ENCODE results near the gene LZTFL1. TPM values are rescaled to one million over a fixed set of nuclear protein-coding genes. Genes with fewer than 3 reads are reported as not detected.

Gene LZTFL1, protein sequence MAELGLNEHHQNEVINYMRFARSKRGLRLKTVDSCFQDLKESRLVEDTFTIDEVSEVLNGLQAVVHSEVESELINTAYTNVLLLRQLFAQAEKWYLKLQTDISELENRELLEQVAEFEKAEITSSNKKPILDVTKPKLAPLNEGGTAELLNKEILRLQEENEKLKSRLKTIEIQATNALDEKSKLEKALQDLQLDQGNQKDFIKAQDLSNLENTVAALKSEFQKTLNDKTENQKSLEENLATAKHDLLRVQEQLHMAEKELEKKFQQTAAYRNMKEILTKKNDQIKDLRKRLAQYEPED
- total RNA-seq: 13.3 and 14.9 TPM in 2 replicates

DNA sequence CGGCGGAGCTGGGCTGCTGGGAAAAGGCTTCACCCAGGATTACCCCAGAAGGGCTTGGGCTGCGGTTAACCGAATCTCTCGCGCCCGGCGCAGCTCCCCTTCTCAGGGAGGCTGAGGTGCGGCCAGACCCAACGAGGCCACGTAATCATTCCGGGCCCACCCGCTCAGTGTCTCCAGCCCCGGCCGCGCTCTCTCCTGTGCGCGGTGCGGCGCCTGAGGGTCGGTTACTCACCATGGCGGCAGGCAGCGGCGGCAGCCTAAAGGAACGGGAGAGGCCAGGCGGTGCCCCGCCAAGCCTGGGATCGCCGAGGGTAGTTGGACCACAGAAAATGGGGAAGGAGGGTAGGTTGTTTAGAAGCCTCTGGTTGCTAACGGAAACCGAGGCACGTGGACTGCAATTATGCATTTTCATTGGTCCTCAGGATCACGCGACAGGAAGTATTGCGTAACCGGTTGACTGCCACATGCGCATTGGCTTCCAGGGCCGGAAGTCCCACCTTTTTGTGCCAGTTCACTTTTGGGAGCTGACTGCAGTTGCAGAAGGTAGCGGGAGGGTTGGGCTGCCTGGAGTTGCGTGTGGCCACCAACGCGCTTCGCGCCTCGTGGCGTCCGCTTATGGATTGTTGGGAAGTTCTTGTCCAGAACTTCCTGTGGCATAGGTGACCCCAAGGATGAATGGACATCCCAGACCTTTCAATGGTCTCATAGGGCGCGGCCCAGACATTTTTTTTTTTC, at the start of gene LZTFL1:
TSS of gene LZTFL1 (minus strand) at position 363 of the 735 bp plus-strand sequence. CDS start at position 235, 128 bp downstream.

DNA sequence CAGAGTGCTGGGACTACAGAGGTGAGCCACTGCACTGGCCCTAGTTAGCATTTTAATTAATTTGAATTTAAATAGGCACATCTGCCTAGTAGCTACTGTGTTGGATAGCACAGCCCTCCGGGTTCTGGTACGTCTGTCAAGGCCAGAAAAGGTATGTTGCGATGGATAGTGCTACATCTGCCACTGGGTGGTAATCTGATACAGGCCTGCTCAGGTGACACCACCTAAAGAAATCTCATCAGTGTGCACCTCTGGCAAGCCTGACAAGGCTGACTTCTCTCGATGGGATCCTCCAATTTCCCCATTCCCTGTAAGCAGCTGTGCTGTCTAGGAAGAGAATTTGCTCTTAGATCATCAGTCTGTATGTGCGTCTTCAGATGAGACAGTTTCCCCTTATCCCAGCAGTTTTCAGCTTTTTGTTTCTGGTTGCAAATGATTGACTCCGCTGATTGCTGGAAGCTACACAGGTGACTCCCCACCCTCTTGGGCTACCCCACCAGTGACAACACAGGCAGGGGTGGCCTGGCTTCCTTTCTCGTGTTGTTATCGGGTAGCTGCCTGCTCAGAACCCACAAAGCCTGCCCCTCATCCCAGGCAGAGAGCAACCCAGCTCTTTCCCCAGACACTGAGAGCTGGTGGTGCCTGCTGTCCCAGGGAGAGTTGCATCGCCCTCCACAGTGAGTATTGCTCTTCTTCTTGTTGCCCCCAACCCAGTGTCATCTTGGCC, 44.2 kb upstream of the LZTFL1 start, which contains the start of gene CCR9:
TSS of gene CCR9 (plus strand) at position 565 of the 727 bp plus-strand sequence. CDS start 8,391 bp downstream, outside the sequence.

DNA sequence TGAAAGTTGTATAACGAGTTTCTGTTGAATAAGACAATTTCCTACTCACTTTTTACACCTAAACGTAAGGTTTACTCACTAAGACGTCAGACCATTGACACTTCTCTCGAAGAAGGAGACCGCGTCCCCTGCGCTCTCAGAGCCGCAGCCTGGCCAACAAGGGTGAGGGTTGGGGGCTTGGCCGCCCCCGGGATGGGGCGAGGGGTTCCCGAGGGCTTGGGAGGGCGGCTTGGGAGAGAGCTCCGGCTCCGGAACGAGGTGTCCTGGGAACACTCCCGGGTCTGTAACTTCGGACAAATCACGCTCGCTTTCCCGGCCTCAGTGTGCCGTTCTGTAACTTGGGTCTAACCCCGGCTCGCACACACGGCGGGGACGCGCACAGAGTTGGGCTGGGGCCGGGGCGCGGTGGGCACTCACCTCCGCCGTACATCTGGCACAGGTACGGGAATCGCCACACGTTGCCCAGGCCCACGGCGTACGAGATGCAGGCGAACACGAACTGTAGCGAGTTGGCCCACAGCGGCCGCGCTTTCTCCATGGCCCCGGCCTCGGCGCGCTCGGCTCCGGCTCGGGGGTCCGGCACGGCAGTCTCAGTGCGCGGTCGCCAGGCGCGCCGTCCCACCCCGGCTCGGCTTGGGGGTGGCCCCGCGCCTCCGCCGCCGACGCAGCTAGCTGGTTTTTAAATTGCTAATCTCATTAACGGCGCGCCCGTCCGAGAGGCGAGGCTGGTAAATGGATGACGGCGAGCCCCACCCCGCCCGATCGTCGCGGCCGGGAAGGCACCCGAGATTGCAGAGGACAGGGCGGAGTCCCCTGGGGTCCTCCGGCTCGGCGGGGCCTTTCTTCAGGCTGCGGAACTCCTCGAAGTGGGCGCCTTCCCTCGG, 45.8 kb downstream of the LZTFL1 start, which contains the start of gene SLC6A20:
TSS of gene SLC6A20 (minus strand) at position 655 of the 884 bp plus-strand sequence. CDS start at position 538, 117 bp downstream.

Other genes with a start within 250 kb of the LZTFL1 start
- 30.2 and 36.3 TPM in 2 replicates for gene LIMD1, start 247.4 kb downstream of the LZTFL1 start, total RNA-seq
- gene SACM1L, start 152.7 kb downstream of the LZTFL1 start, total RNA-seq: 38.1 and 49.4 TPM in 2 replicates
- not detected in 2 replicates for gene SLC6A20, start 45.6 kb downstream of the LZTFL1 start, total RNA-seq
- not detected in 2 replicates for gene CCR9, start 44.4 kb upstream of the LZTFL1 start, total RNA-seq
- not detected in 2 replicates for gene CXCR6, start 101.3 kb upstream of the LZTFL1 start, total RNA-seq
- gene FYCO1, start 153.7 kb upstream of the LZTFL1 start, total RNA-seq: 56.8 and 63.1 TPM in 2 replicates
- gene XCR1, start 185.4 kb upstream of the LZTFL1 start, total RNA-seq: not detected in 2 replicates

All from smooth muscle cell of the pulmonary artery (primary cell).